Smooth muscle cell (in vitro differentiated cells): ENCODE results near the gene RBM26. TPM values are rescaled to one million over a fixed set of nuclear protein-coding genes. Genes with fewer than 3 reads are reported as not detected.

ENCODE experiments used
- DNase-seq: peaks from one replicate; lab custom pipeline; 2025; ENCODE audit not compliant: unreplicated experiment; lab: John Stamatoyannopoulos, UW
- H2AFZ ChIP-seq: fragments of 200-600 bp; sonication (generic); 2 replicates; pipeline ENCODE4 v1.6.0; 2016; ENCODE audit warnings: antibody characterized with exemption, low read depth, mild to moderate bottlenecking
- H3F3A ChIP-seq: fragments of 200-600 bp; sonication (generic); 2 replicates; pipeline ENCODE4 v1.6.0; 2017; ENCODE audit warnings: antibody characterized with exemption, low read depth
- H3K27ac ChIP-seq: fragments of 200-600 bp; sonication (generic); 2 replicates; pipeline ENCODE4 v1.5.1; 2016; ENCODE audit warnings: low read depth, mild to moderate bottlenecking
- H3K27me3 ChIP-seq: fragments of 200-600 bp; sonication (generic); 2 replicates; pipeline ENCODE4 v1.6.1; 2016; ENCODE audit warnings: low read depth, mild to moderate bottlenecking
- H3K36me3 ChIP-seq: fragments of 200-600 bp; sonication (generic); 2 replicates; pipeline ENCODE4 v1.5.1; 2016; ENCODE audit warnings: low read depth
- H3K4me1 ChIP-seq: fragments of 200-600 bp; sonication (generic); 2 replicates; pipeline ENCODE4 v1.5.1; 2016; ENCODE audit warnings: low read depth
- H3K4me2 ChIP-seq: fragments of 200-600 bp; sonication (generic); 2 replicates; pipeline ENCODE4 v1.6.0; 2016; ENCODE audit warnings: mild to moderate bottlenecking
- H3K4me3 ChIP-seq: fragments of 200-600 bp; sonication (generic); 2 replicates; pipeline ENCODE4 v1.5.1; 2016; ENCODE audit warnings: mild to moderate bottlenecking
- H3K79me2 ChIP-seq: fragments of 200-600 bp; sonication (generic); 2 replicates; pipeline ENCODE4 v1.6.0; 2016; ENCODE audit warnings: low read depth, mild to moderate bottlenecking
- H3K9ac ChIP-seq: fragments of 200-600 bp; sonication (generic); 2 replicates; pipeline ENCODE4 v1.6.0; 2016; ENCODE audit warnings: low read depth
- H3K9me3 ChIP-seq: fragments of 200-600 bp; sonication (generic); replicated peaks from 2 replicates; pipeline ENCODE4 v1.5.1; 2016; ENCODE audit warnings: low read depth
- H4K20me1 ChIP-seq: fragments of 200-600 bp; sonication (generic); 2 replicates; pipeline ENCODE4 v1.6.0; 2016; ENCODE audit warnings: low read depth
- WGBS: methylation state at CpG from one replicate; pipeline ENCODE4 v1.1.7; 2016; ENCODE audit warnings: low lambda C conversion rate; 5-methylcytosine and 5-hydroxymethylcytosine counted together
- polyA plus RNA-seq: library from polyadenylated mRNA; unstranded; fragments of >200 nt; fragmentation: Nextera tagmentation; extraction: Ambion mirVana; gene quantifications from 2 replicates; pipeline ENCODE4 v1.2.1, GENCODE V29; 2016
- total RNA-seq: library from RNA; depleted of rRNA; stranded (reverse); fragments of >200 nt; gene quantifications from 2 replicates; pipeline ENCODE4 v1.2.3, GENCODE V29; 2014
- TF ChIP-seq, protein P1 (sequence below): fragments of 200-600 bp; sonication (generic); IDR thresholded peaks from 2 replicates; pipeline ENCODE4 v1.5.1; 2017; ENCODE audit warnings: borderline replicate concordance, mild to moderate bottlenecking, antibody characterized with exemption; ENCODE audit not compliant: insufficient read depth, poor library complexity, severe bottlenecking

RBM26 gene
- total and polyA plus RNA-seq, 2 experiments from 2014 or later, result 11.8 to 49.4 TPM

GRCh38 chr13:79306650-79307049 is 99.4 kb downstream of the RBM26 start:
- Histone ChIP-seq H3K4me3 (no peak overlapping the region), H3K27ac (no peak overlapping the region), H3K79me2 (no peaks in the 10 kb centered on the region), H3K36me3 (no peaks in the 10 kb centered on the region), H3F3A (peaks cover 4% of the 10 kb centered on the region), H3K9me3 (no peaks in the 10 kb centered on the region), H3K4me2 (no peak overlapping the region), H3K27me3 (no peaks in the 10 kb centered on the region), H4K20me1 (no peaks in the 10 kb centered on the region), H3K9ac (no peak overlapping the region), H2AFZ (no peak overlapping the region), H3K4me1 (no peaks in the 10 kb centered on the region)
- WGBS, result 91% methylated on average over 1 of the region's 1 CpG
- TF ChIP-seq, protein P1, sequence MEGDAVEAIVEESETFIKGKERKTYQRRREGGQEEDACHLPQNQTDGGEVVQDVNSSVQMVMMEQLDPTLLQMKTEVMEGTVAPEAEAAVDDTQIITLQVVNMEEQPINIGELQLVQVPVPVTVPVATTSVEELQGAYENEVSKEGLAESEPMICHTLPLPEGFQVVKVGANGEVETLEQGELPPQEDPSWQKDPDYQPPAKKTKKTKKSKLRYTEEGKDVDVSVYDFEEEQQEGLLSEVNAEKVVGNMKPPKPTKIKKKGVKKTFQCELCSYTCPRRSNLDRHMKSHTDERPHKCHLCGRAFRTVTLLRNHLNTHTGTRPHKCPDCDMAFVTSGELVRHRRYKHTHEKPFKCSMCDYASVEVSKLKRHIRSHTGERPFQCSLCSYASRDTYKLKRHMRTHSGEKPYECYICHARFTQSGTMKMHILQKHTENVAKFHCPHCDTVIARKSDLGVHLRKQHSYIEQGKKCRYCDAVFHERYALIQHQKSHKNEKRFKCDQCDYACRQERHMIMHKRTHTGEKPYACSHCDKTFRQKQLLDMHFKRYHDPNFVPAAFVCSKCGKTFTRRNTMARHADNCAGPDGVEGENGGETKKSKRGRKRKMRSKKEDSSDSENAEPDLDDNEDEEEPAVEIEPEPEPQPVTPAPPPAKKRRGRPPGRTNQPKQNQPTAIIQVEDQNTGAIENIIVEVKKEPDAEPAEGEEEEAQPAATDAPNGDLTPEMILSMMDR, result no peak
- DNase-seq, result no peak

- H3K27me3 ChIP-seq, result no peaks in the 10 kb centered on the region
- WGBS, result 96% methylated on average over 2 of the region's 2 CpGs
- no peaks in the 10 kb centered on the region for H4K20me1 ChIP-seq
- H3K4me3 ChIP-seq, result no peak overlapping the region
- no peaks in the 10 kb centered on the region for H3F3A ChIP-seq
- H3K4me1 ChIP-seq, result no peaks in the 10 kb centered on the region
- H3K36me3 ChIP-seq, result no peaks in the 10 kb centered on the region
- no peak overlapping the region for H2AFZ ChIP-seq
- H3K9ac ChIP-seq, result no peak overlapping the region
- H3K4me2 ChIP-seq, result no peak overlapping the region
- H3K27ac ChIP-seq, result no peak overlapping the region
- H3K9me3 ChIP-seq, result no peaks in the 10 kb centered on the region
- no peaks in the 10 kb centered on the region for H3K79me2 ChIP-seq
- TF ChIP-seq, protein P1, result no peak
- DNase-seq, result no peak
Observed at GRCh38 chr13:79297128-79297527, 108.9 kb downstream of the RBM26 start.

GRCh38 chr13:79295906-79296706 is 109.9 kb downstream of the RBM26 start:
- WGBS, result 88% methylated on average over 4 of the region's 4 CpGs
- TF ChIP-seq, protein P1, result no peak
- no peak overlapping the region for H3K27ac ChIP-seq
- H3K27me3 ChIP-seq, result no peaks in the 10 kb centered on the region
- DNase-seq, result no peak
- no peaks in the 10 kb centered on the region for H3F3A ChIP-seq
- no peak overlapping the region for H3K4me2 ChIP-seq
- H3K36me3 ChIP-seq, result no peaks in the 10 kb centered on the region
- H3K9me3 ChIP-seq, result no peaks in the 10 kb centered on the region
- no peaks in the 10 kb centered on the region for H3K4me1 ChIP-seq
- H2AFZ ChIP-seq, result no peak overlapping the region
- no peaks in the 10 kb centered on the region for H3K79me2 ChIP-seq
- no peaks in the 10 kb centered on the region for H4K20me1 ChIP-seq
- H3K4me3 ChIP-seq, result no peak overlapping the region
- no peak overlapping the region for H3K9ac ChIP-seq
